Superior temporal gyrus (tissue), 1 donor: ENCODE measurements around the gene PRDM7.
"Not testable (repeated sequence)": the region's sequence is repeated elsewhere in the genome, so short reads cannot be mapped to it uniquely, and the experiment has no call there.

Experiments
- DNase-seq: peaks from one replicate; pipeline ENCODE4 v3.0.0-alpha.2; 2016; ENCODE audit errors: extremely low spot score

The PRDM7 gene

DNA sequence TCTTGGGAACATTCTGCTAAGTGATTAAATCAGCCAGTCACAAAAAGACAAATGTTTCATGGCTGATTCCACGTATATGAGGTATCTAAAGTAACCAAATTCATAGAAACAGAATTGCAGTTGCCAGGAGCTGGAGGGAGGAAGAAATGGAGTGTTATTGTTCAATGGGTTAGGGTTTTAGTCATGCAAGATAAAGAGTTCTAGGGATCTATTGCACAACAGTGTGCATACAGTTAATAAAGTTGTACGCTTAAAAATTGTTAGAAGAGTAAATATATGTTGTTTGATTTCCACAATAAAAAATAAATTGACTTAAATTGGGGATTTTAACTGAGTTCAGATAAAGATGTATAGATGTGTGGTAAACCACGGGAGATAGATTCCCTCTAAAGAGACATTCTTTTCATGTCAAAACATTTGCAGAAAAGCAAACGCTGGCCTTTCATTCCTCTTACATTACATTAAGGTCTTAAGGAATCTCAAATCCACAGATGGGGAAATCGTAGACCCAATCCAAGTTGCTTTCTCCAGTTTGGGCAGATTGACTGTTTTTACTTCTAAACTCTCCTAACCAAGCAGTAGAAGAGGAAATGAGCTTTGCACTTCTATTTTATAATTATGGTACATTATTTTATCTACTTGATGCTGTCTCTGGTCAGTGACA is 4.6 kb downstream of the PRDM7 start:
- DNase-seq: no peak

DNA sequence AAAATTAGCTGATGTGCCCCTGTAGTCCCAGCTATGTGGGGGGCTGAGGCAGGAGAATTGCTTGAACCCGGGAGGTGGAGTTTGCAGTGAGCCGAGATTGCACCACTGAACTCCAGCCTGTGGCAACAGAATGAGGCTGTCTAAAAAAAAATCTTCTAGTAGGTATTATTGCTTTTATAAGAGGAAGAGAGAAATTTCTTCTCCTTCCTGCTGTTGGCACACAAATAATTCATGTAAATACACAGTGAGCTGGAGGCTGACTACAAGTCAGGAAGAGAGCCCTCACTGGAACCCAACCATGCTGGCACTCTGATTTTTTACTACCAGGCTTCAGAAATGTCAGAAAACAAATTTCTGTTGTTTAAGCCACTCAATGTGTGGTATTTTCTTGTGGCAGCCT is 6.7 kb downstream of the PRDM7 start:
- no peak for DNase-seq

DNA sequence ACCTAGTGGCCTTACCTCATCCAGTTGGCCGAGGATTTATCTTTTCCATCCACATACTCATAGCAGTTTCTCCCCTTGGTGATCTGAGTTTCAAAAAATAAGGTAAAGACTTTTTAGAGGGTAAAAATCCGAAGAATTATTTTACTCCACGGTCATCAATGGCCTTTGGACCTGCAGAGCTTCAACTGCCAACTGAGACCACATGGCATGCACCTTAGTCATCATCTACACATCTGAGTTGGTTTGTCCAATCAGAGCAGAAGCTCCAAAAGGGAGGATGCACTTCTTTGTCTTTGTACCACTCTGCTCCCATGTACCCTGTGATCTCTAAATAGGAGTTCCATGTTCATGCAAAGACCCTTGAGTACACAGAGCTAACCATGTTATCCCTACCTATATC is 15.7 kb downstream of the PRDM7 start:
- no peak for DNase-seq

DNA sequence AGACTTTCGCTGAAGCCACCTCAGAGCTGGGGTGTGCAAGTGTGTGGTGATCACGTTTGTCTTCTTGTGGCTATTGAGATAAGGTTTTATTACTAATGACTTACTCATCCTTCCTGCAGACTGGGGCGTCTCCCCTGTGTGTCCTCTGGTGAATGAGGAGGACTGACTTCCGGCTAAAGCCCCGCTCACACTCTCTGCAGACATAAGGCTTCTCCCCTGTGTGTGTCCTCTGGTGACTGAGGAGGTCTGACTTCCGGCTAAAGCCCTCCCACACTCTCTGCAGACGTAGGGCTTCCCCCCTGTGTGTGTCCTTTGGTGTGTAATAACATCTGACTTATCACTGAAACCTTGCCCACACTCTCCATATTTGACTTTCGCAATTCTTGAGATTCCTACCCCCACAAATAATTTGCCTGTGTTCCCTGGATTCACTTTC is 19.4 kb downstream of the PRDM7 start:
- no peak for DNase-seq

DNA sequence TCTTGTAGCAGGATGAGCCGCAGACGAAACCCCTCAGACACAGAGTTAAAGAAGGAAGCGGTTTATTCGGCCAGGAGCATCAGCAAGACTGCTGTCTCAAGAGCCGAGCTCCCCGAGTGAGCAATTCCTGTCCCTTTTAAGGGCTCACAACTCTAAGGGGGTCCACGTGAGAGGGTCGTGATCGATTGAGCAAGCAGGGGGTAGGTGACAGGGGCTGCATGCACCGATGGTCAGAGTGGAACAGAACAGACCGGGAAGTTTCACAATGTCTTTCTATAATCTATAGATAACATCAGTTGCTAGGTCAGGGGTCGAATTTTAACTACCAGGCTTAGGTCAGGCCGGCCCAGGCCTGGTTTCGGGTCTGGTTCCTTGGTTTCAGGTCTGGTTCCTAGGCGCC is 20.6 kb downstream of the PRDM7 start:
- not testable (repeated sequence) for DNase-seq

DNA sequence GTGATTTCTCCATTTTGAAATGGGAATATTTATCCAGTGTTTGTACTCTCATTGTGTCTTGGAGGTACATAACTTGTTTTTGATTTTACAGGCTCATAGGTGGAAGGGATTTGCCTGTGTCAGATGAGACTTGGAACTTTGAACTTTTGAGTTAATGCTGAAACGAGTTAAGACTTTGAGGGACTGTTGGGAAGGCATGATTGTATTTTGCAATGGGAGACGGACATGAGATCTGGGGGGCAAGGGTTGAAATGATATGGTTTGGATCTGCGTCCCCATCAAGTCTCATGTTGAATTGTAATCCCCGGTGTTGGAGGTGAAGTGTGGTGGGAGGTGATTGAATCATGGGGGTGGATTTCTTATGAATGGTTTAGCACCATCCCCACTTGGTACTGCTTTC is 21.8 kb downstream of the PRDM7 start:
- DNase-seq: no peak

DNA sequence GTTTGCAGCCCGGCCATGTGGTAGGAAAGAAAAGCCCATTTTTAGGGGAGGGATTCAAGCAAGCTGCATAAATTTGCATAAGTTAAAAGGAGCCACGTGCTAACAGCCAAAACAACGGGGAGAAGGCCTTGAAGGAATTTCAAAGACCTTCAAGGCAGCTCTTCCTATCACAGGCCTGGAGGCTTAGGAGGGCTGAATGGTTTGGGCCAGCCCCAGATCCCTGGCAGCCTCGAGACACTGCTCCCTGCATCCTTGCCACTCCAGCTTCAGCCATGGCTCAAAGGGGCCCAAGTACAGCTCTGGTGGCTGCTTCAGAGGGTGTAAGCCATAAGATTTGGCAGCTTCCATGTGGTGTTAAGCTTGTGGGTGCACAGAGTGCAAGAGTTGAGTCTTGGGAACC is 22.6 kb downstream of the PRDM7 start:
- DNase-seq: no peak

DNA sequence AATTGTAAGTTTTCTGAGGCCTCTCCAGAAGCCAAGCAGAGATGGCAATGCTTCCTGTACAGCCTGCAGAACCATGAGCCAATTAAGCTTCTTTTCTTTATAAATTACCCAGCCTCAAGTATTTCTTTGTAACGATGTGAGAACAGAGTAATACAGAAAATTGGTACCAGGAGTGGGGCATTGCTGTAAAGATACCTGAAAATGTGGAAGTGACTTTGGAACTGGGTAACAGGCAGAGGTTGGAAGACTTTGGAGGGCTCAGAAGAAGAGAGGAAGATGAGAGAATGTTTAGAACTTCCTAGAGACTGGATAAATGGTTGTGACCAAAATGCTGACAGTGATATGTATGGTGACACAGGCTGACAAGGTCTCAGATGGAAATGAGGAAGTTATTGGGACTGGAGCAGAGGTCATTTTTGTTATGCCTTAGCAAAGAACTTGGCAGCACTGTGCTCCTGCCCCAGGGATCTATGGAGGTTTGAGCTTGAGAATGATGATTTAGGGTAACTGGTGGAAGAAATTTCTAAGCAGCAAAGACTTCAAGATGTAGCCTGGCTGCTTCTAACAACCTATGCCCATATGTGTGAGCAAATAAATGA is 23.1 kb downstream of the PRDM7 start:
- no peak for DNase-seq

DNA sequence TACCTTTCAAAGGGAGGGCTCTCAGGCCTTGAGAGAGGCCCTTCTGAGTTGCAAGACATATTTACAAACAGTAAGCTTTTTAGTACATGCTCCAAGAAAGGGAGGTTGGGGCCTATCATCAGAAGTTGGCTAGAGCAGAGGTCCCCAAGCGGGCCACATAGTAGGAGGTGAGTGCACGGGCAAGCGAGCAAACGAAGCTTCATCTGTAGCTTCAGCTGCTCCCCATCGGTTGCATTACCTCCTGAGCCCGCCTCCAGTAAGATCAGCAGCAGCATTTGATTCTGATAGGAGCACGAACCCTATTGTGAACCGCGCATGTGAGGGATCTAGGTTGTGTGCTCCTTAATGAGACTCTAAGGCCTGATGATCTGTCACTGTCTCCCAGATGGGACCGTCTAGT is 26.2 kb downstream of the PRDM7 start:
- DNase-seq: no peak

DNA sequence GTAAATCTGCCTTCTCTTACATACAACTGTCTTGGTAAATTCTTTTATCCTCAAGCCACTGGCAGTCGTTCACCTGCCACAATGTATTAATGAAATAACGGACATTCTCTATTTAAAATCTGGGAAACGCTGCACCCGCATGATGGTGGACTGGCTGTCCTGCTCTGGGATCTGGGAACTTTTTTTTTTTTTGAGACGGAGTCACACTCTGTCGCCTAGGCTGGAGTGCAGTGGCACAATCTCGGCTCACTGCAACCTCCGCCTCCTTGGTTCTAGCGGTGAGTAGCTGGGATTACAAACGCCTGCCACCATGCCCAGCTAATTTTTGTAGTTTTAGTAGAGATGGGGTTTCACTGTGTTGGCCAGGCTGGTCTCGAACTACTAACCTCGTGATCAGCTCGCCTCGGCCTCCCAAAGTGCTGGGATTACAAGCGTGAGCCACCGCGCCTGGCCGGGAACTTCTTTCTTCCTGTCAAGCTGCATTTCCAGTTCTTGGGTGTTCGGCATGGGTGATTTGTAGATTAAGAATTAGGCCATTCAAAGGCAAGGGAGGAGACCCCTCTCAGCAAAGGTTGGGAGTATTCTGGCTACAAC is 28.3 kb downstream of the PRDM7 start:
- DNase-seq: no peak

DNA sequence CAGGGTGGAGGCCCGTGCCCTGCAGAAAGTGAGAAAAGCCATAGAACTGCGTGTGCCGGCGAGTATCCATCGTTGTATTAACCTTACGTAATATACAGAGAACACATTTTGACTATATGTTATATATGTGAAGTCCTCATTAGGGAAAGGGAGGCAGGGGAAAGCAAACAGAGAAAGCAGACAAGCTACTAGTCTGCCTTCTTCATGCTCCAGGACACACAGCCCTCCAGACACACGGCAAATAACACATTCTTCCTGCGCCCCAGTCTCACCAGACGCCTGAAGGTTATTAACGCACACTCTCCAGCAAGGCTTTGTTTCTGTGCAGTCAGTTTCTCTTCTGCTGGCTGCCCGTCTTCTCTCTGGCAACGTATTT is 28.8 kb downstream of the PRDM7 start:
- no peak for DNase-seq

DNA sequence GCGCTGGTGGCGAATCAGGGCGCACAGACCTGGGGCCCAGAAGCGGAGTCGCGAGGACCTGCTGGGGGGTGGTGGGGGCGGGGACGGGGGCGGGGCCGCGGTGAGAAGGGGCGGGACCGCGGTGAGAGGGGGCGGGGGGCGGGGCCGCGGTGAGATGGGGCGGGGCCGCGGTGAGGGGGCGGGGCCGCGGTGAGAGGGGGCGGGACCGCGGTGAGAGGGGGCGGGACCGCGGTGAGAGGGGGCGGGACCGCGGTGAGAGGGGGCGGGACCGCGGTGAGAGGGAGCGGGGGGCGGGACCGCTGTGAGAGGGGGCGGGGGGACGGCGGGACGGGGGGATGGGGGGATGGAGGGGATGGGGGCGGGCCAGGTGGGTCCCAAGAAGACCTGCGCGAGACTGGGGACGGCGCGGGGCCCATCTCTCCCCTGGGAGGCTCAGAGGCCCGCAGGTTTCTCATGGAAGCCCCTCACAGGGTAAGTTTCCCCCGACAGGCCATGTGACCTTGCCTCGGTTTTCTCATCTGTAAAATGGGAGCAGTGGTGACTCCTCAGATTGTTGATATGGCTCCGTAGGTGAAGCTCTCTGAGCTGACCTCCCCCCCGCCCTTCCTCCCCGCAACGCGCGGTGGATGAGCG is 29.3 kb downstream of the PRDM7 start:
- no peak for DNase-seq

DNA sequence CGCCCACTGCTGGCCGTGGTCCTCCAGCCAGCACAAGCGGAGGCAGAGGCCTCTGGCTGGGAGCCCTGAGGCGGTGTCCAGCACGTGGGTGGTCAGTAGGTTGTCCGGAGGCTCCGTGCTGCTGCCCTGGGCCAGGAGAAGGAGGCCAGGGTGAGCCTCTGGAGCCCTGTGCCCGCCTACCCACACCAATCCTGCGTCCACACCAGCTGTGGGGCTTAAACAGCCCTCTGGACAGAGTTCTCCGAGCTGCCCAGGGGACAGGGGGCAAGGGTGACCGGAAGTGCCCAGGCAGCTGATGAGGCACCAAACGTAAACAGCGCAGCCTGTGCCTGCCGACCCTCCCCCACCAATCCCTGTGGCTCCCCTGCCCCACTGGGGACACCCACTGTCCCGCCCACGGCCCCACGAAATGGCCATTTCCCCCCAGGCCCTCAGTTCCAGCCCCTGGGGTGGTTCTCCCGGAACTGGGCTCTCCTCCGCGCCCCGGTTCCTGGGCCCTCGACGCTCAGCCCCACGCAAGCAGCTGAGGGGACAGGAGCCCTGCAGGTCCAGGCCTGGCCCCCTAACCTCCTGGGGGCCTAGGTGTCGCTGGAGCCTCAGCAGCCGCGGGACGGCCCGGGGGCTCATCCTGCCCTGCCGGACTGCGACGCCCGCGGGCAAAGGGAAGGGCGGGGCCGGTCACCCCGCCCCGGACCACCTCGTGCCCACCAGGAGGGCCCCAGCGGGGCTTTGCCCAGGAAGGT is 30.0 kb downstream of the PRDM7 start:
- no peak for DNase-seq

DNA sequence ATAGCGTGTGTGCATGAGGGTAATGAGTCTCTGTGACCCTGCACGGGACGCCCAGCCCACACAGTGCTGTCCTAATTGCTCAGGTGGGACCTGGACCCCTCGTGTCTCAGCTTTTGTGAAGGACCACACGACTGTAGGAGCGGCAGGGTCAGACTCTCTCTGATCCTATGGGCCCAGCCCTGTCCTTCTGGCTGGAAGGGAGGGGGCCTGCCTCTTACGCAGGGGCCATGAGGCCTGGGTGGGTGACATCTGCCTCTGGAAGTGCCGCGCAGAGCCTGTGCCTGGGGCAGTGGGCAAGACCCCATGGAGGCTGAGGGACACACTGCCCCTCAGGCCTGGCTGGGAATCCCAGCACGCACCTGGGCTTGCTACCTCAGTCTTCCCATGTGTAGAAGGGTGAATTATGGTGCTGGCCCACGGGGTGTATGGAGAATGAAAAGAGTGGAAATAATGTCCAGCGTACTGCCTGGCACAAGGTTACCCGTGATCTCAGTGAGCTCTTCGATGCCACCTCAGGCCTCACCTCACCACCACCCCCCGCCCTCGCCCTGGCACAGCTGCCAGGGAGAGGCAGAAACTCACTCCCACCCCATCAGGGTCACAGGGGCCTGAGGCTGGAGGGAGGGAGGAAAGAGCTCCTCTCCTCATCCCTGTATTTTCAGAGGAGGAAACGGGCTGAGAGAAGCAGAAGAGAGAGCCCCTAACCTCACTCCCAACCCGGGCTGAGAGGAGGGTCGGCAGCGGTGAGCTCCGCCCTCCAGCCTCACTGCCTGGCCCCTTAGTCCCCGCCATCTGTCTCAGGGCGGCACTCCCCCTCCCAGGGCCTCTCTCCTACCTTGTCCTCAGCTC is 30.8 kb downstream of the PRDM7 start:
- no peak for DNase-seq

DNA sequence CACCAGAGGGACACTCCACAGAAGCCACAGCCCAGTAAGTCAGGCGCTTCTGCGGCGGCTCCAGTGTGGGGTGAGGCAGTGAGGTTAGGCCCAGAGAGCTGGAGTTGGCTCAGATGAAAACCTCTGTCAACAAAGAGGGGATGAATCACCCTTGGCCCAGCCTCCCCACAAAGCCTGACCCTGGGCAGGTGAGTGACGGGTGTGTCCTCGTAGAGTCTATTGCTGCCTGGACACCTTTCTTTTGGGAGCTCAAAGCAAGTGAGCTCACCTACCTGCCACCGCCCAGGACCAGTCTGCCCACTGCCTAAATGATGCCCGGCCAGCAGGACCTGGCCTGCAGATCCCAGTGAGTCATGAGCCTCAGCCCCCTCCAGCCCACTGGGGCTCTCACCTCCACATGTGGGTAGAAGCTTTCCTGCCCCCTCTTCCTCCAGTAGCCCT is 33.0 kb downstream of the PRDM7 start:
- DNase-seq: no peak

DNA sequence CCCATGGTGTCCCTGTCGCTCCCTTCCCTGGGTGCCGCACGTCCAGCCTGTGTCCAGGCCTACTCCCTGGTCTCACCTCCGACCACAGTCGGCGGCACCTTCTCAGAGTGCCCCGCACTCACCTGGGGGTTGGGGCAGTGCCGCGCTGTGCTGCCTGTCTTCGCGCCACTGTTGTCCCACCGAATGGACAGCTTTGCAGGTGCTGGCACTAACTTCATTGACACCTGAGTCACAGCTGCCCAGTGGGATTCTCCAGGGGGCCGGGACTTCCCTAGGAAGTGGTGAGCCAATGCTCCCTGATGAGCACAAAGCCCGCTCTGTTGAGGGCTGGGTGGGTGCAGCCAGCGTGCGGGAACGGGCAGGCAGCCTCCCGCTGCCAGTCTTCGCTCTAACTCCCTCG is 33.6 kb downstream of the PRDM7 start:
- no peak for DNase-seq

DNA sequence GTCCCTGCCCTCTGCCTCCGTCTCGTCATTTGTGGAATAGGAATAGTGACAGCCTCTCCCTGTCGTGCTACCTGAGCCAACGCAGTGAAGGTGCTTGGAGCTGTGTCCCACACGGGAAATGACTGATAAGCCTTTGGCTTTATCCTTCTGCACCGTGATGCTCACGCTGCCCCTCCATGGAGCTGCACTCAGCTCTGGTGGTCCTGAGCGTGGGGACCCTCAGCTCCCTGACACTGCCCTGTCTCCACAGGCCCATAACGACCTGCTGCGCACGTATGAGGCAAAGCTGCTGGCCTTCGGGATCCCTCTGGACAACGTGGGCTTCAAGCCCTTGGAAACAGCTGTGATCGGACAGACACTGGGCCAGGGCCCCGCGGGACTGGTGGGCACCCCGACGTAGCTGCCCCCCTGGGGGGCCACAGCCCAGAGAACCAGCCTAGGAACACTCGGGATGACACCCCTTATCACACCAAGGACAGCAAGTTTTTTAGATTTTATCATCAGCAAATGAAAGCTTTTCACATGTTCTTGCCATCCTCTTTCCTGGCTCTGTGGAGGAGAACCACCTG is 34.1 kb downstream of the PRDM7 start:
- DNase-seq: no peak

DNA sequence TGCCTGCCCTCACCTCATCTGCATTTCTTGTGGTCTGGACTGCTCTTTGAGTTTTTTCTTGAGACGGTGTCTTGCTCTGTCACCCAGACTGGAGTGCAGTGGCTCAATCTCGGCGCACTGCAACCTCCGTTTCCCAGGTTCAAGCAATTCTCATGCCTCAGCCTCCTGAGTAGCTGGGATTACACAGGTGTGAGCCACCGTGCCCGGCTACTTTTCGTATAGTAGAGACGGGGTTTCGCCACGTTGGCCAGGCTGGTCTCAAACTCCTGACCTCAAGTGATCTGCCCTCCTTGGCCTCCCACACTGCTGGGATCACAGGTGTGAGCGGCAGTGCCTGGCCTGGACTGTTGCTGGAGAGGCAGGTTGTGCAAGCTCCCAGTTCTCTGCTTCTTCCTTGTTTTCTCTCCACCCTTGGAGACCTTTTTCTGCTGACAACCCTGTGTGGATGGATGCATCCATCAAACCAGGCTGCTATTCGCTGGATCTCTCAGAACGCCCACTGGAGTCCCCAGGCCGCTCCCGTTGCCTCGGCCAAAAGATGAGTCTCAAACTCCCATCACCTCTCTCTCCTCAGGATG is 35.1 kb downstream of the PRDM7 start:
- DNase-seq: no peak

DNA sequence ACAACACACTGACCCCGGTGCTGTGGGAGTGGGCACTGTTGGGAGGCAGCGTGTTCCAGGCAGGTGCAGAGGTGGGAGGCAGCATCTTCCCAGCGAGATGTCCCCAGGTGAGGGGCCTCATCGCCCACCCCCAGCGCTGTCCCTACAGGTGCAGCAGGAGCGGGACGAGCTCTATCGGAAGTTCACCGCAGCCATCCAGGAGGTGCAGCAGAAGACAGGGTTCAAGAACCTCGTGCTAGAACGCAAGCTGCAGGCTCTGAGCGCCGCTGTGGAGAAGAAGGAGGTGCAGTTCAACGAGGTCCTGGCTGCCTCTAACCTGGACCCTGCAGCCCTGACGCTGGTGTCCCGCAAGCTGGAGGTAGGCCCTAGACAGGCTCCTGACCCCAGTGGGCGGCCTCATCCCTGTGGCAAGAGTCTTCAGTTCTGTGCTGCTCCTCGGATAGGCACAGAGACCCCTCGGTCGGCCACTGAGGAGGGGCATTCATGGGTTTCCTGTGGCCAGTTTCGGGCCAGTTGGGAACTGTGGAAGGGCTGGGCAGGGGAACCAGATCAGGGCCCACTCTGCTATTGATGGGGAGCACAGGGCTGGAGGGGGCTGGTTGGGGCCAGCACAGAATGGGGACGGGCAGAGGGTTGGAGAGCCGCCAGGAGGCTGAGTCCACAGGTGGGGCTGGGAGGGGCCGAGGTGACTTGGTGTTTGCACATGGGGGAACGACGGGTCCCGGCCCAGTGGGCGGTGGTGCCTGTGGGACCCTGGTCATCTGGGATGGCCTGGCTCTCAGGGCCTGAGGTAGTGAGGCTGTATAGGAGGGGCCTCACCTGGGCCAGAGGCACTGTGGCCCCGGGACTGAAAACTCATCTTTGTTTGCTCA is 36.7 kb downstream of the PRDM7 start:
- no peak for DNase-seq

DNA sequence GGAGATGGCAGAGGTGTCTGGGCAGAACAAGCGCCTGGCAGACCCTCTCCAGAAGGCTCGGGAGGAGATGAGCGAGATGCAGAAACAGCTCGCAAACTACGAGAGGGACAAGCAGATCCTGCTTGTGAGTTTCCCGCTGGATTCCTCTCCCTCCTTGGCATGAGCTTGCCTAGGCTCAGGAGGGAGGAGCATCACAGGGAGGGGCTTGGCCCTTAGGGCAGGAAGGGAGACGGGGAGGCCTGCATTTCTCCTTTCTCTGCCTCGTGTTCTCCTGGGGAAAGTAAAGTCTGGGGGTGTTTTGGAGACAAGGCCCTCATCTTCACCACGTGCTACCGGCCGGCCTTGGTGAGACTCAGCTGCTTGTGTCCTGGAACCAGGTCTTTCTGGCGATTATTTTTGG is 39.9 kb downstream of the PRDM7 start:
- DNase-seq: no peak
